Erythroblast (primary cell): ENCODE data around the gene TMEM116.

Experiments used
- GATA1 ChIP-seq: IDR thresholded peaks from 2 replicates; pipeline ENCODE4 v1.6.1; 2011; ENCODE audit warnings: low read depth, mild to moderate bottlenecking, control low read depth, low read length, moderate library complexity
- POLR2A ChIP-seq: IDR thresholded peaks from 2 replicates; pipeline ENCODE4 v1.6.1; 2011; ENCODE audit warnings: mild to moderate bottlenecking, low read length

DNA sequence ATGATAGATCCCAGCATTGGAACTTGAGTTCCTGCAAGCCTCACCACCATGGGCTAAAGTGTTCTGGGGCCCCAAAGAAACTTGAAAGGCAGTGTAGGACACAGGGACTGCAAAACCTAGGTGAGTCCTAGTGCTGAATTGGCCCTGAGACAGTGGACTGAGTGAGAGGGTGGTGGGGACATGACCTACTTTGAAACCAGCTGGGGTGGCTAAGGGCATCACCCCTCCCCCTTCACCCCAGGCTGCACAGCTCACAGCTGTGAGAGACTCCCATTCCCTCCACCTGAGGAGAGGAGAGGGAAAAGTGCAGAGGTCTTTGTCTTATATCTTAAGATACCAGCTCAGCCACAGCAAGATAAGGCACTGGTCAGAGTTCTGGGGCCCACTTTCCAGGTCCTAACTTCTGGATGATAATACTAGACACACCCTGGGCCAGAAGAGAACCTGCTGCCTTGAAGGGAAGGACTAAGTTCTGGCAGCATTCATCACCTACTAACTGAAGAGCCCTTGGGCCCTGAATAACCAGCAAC lies 108.5 kb downstream of the TMEM116 start:
- TF ChIP-seq POLR2A = no peak
- TF ChIP-seq GATA1 = no peak
